ENCODE measurements around the gene CNOT1. TPM values are rescaled to one million over a fixed set of nuclear protein-coding genes. Genes with fewer than 3 reads are reported as not detected.

Gene CNOT1
- total and polyA plus RNA-seq, 10 of the 15 experiments (the other 5 are each of a cell fraction or from before 2014, with no cell fraction given): 101 to 246 (median 175) TPM

DNA sequence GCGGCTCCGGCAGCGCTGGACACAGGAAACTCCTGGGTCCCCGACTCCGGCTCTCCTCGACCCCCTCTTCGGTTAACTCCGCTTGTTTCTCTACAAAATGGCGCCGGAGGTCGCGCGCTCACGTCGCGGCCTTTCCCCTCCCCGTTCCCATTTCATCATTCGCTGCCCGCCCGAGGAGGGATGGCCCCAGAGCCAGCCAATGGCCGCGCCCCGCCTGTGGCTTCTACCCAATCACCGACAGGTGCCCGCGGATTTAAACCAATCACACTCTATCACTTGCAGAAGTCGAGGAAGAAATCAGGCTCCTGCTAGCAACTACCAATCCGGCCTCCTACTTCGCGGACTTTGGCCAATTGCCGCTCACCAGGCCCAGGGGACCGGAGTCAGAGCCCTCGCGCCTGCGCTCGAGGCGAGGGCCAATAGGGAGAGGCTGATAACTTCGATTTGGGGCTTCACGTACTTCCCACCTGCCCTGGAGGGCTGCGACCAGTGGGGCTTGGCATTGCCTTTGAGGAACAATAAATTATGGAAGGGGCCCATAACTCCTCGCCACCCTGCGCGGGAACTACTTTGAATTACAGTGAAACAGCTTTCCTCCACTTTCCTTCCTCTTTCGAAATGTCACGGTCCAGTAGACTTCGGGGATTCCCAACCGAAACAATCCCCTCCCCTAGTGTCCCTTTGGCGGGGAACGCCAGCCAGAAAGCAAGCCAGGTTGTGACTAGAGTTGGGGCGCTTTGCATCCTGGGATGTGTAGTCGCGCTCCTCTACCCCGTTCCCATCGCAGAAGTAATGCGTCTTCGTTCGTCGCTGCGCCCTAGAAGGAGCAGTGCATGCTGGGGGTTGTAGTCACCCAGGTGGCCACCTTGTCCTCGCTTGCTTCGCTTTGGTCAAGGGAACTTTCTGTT lies at the start of gene CNOT1 (continued):
- TF ChIP-seq, protein P1, sequence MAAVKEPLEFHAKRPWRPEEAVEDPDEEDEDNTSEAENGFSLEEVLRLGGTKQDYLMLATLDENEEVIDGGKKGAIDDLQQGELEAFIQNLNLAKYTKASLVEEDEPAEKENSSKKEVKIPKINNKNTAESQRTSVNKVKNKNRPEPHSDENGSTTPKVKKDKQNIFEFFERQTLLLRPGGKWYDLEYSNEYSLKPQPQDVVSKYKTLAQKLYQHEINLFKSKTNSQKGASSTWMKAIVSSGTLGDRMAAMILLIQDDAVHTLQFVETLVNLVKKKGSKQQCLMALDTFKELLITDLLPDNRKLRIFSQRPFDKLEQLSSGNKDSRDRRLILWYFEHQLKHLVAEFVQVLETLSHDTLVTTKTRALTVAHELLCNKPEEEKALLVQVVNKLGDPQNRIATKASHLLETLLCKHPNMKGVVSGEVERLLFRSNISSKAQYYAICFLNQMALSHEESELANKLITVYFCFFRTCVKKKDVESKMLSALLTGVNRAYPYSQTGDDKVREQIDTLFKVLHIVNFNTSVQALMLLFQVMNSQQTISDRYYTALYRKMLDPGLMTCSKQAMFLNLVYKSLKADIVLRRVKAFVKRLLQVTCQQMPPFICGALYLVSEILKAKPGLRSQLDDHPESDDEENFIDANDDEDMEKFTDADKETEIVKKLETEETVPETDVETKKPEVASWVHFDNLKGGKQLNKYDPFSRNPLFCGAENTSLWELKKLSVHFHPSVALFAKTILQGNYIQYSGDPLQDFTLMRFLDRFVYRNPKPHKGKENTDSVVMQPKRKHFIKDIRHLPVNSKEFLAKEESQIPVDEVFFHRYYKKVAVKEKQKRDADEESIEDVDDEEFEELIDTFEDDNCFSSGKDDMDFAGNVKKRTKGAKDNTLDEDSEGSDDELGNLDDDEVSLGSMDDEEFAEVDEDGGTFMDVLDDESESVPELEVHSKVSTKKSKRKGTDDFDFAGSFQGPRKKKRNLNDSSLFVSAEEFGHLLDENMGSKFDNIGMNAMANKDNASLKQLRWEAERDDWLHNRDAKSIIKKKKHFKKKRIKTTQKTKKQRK (IDR thresholded peaks at IDR 0.05; ENCODE audit: low read depth, low read length): peak; percentile 62
- TF ChIP-seq RFX5 (IDR thresholded peaks at IDR 0.05; ENCODE audit: low read depth, low read length): peak; percentile 96
- TF ChIP-seq GABPA (IDR thresholded peaks at IDR 0.05; ENCODE audit: low read depth): no peak; the same call in 1 of the 2 replicates
- peak; percentile 70; the same call in 1 of the 2 replicates for TF ChIP-seq FOXM1 (IDR thresholded peaks at IDR 0.05; ENCODE audit: low read depth, low read length)
- TF ChIP-seq, protein P2, sequence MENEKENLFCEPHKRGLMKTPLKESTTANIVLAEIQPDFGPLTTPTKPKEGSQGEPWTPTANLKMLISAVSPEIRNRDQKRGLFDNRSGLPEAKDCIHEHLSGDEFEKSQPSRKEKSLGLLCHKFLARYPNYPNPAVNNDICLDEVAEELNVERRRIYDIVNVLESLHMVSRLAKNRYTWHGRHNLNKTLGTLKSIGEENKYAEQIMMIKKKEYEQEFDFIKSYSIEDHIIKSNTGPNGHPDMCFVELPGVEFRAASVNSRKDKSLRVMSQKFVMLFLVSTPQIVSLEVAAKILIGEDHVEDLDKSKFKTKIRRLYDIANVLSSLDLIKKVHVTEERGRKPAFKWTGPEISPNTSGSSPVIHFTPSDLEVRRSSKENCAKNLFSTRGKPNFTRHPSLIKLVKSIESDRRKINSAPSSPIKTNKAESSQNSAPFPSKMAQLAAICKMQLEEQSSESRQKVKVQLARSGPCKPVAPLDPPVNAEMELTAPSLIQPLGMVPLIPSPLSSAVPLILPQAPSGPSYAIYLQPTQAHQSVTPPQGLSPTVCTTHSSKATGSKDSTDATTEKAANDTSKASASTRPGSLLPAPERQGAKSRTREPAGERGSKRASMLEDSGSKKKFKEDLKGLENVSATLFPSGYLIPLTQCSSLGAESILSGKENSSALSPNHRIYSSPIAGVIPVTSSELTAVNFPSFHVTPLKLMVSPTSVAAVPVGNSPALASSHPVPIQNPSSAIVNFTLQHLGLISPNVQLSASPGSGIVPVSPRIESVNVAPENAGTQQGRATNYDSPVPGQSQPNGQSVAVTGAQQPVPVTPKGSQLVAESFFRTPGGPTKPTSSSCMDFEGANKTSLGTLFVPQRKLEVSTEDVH (IDR thresholded peaks at IDR 0.05; ENCODE audit: low read depth, partially characterized antibody): peak; percentile 79
- no peak for TF ChIP-seq MTA2 (IDR thresholded peaks at IDR 0.05; ENCODE audit: low read depth)
- TF ChIP-seq, protein P3, sequence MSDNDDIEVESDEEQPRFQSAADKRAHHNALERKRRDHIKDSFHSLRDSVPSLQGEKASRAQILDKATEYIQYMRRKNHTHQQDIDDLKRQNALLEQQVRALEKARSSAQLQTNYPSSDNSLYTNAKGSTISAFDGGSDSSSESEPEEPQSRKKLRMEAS (IDR thresholded peaks at IDR 0.05; ENCODE audit: low read depth, low read length): peak; percentile 47; the same call in 1 of the 2 replicates
- no peak for TF ChIP-seq MYC (IDR thresholded peaks at IDR 0.05; ENCODE audit: insufficient read depth, insufficient read length, insufficient replicate concordance, low read length, severe bottlenecking)
- no peak for TF ChIP-seq TBL1XR1 (IDR thresholded peaks at IDR 0.05; ENCODE audit: low read depth, low read length)
- TF ChIP-seq MEF2A (IDR thresholded peaks at IDR 0.05; ENCODE audit: insufficient read depth, low read depth, low read length): peak; percentile 28; the same call in 1 of the 2 replicates
- TF ChIP-seq ZNF274 (IDR thresholded peaks at IDR 0.05; ENCODE audit: insufficient read depth, insufficient read length): no peak
- TF ChIP-seq CHD1 (IDR thresholded peaks at IDR 0.05; ENCODE audit: low read depth, low read length): no peak
